PC-9 (cell line): ENCODE data around the gene ZNF385B. TPM values are rescaled to one million over a fixed set of nuclear protein-coding genes. Genes with fewer than 3 reads are reported as not detected.

Experiments used
- BruUV-seq: library from RNA; stranded (reverse); fragments of 400-500 nt; replicated peaks from 2 replicates; lab custom pipeline; 2021; lab: Mats Ljungman, UMichigan
- CTCF ChIA-PET: fragments of 300-600 bp; sonication (Branson Sonifier 250); formaldehyde crosslinking; loops from one replicate; lab custom pipeline; 2022; ENCODE audit warnings: antibody characterized with exemption; lab: Charles Lee
- POLR2A ChIA-PET: fragments of 300-600 bp; sonication (Branson Sonifier 250); formaldehyde crosslinking; loops from one replicate; lab custom pipeline; 2022; ENCODE audit warnings: antibody characterized with exemption; ENCODE audit not compliant: unreplicated experiment; lab: Charles Lee
- DNase-seq, 2 experiments: peaks; one replicate each; pipeline versions ENCODE4 v3.0.0 to v3.0.0-alpha.2; 2015 to 2022; ENCODE audit warnings: mixed read lengths in 1 of 2
- H2AFZ ChIP-seq: fragments of 200-600 bp; sonication (generic); 2 replicates; pipeline ENCODE4 v1.8.1; 2017; ENCODE audit warnings: antibody characterized with exemption
- H3F3A ChIP-seq: fragments of 200-600 bp; sonication (generic); 2 replicates; pipeline ENCODE4 v1.8.1; 2017; ENCODE audit warnings: antibody characterized with exemption, mild to moderate bottlenecking, low read depth; ENCODE audit not compliant: insufficient read depth
- H3K27ac ChIP-seq: fragments of 200-600 bp; sonication (generic); 2 replicates; pipeline ENCODE4 v1.6.1; 2016; ENCODE audit warnings: mixed run types
- H3K27me3 ChIP-seq: fragments of 200-600 bp; sonication (generic); 2 replicates; pipeline ENCODE4 v1.6.1; 2016; ENCODE audit warnings: low read depth, mixed run types; ENCODE audit not compliant: insufficient read depth
- H3K36me3 ChIP-seq: fragments of 200-600 bp; sonication (generic); 2 replicates; pipeline ENCODE4 v1.6.1; 2016; ENCODE audit warnings: low read depth, mixed run types
- H3K4me1 ChIP-seq: fragments of 200-600 bp; sonication (generic); replicated peaks from 2 replicates; pipeline ENCODE4 v1.6.1; 2016; ENCODE audit warnings: mixed run types; ENCODE audit not compliant: insufficient read depth
- H3K4me2 ChIP-seq: fragments of 200-600 bp; sonication (generic); 2 replicates; pipeline ENCODE4 v1.6.1; 2017; ENCODE audit warnings: mixed run types
- H3K4me3 ChIP-seq: fragments of 200-600 bp; sonication (generic); 2 replicates; pipeline ENCODE4 v1.6.1; 2016; ENCODE audit warnings: mixed run types
- H3K79me2 ChIP-seq: fragments of 200-600 bp; sonication (generic); 2 replicates; pipeline ENCODE4 v1.6.1; 2017; ENCODE audit warnings: low read depth, mixed run types
- H3K9me2 ChIP-seq: fragments of 200-600 bp; sonication (generic); 2 replicates; pipeline ENCODE4 v1.8.1; 2017; ENCODE audit warnings: mild to moderate bottlenecking; ENCODE audit not compliant: insufficient read depth
- H3K9me3 ChIP-seq: fragments of 200-600 bp; sonication (generic); 2 replicates; pipeline ENCODE4 v1.8.1; 2016; ENCODE audit warnings: low read depth; ENCODE audit not compliant: insufficient read depth
- H4K20me1 ChIP-seq: fragments of 200-600 bp; sonication (generic); 2 replicates; pipeline ENCODE4 v1.8.1; 2017; ENCODE audit not compliant: insufficient read depth
- CTCF ChIP-seq: fragments of 200-600 bp; sonication (generic); conservative IDR thresholded peaks from 2 replicates; pipeline ENCODE4 v1.6.1; 2017; ENCODE audit warnings: mixed run types, antibody characterized with exemption, mild to moderate bottlenecking, moderate library complexity
- EZH2 ChIP-seq: fragments of 200-600 bp; sonication (generic); IDR thresholded peaks from 2 replicates; pipeline ENCODE4 v1.8.0; 2017; ENCODE audit warnings: antibody characterized with exemption, low read depth
- intact Hi-C: fragments of 100-400 bp; cut with micrococcal nuclease; formaldehyde crosslinking; loops from one replicate; pipeline ENCODE4 v1.10.0; 2022; ENCODE audit not compliant: unreplicated experiment
- total RNA-seq: library from RNA; stranded (reverse); gene quantifications from 2 replicates; pipeline ENCODE4 v1.2.3, GENCODE V29; 2021

Gene ZNF385B
- total RNA-seq, 1 experiment from 2014 or later, result 4.1 TPM

GRCh38 chr2:179856205-179856604, 5.2 kb downstream of the ZNF385B start:
- H3K4me2 ChIP-seq, result no peak overlapping the region
- no peak overlapping the region for H3K27ac ChIP-seq
- no peak for DNase-seq
- H3K27me3 ChIP-seq, result peaks cover 16% of the 10 kb centered on the region
- no TSS peak for BruUV-seq
- POLR2A ChIA-PET, result no interaction called here
- 0 out of 2 replicates have a peak, but pooled peaks cover 4% of the 10 kb centered on the region for H3K4me1 ChIP-seq
- TF ChIP-seq CTCF, result no peak
- no peak for TF ChIP-seq EZH2
- no peaks in the 10 kb centered on the region for H3K9me3 ChIP-seq
- H3K36me3 ChIP-seq, result no peaks in the 10 kb centered on the region
- no peaks in the 10 kb centered on the region for H4K20me1 ChIP-seq
- intact Hi-C loops, result no loop called here
- no peak overlapping the region for H2AFZ ChIP-seq
- no peaks in the 10 kb centered on the region for H3F3A ChIP-seq
- CTCF ChIA-PET, result no interaction called here
- H3K4me3 ChIP-seq, result no peak overlapping the region
- 0 out of 2 replicates have a peak, but pooled peaks cover 3% of the 10 kb centered on the region for H3K9me2 ChIP-seq
- H3K79me2 ChIP-seq, result no peaks in the 10 kb centered on the region

- no peaks in the 10 kb centered on the region for H3K79me2 ChIP-seq
- H3K4me1 ChIP-seq, result 0 out of 2 replicates have a peak, but pooled peaks cover 4% of the 10 kb centered on the region
- CTCF ChIA-PET, result no interaction called here
- no peaks in the 10 kb centered on the region for H3K36me3 ChIP-seq
- POLR2A ChIA-PET, result no interaction called here
- H3F3A ChIP-seq, result no peaks in the 10 kb centered on the region
- no peak for DNase-seq
- H2AFZ ChIP-seq, result no peak overlapping the region
- H3K4me3 ChIP-seq, result no peak overlapping the region
- H3K27ac ChIP-seq, result no peak overlapping the region
- 0 out of 2 replicates have a peak, but pooled peaks cover 3% of the 10 kb centered on the region for H3K9me2 ChIP-seq
- H3K9me3 ChIP-seq, result no peaks in the 10 kb centered on the region
- intact Hi-C loops, result no loop called here
- peaks cover 12% of the 10 kb centered on the region for H3K27me3 ChIP-seq
- no peak overlapping the region for H3K4me2 ChIP-seq
- no peak for TF ChIP-seq EZH2
- TF ChIP-seq CTCF, result no peak
- no peaks in the 10 kb centered on the region for H4K20me1 ChIP-seq
- no TSS peak for BruUV-seq
These were observed 5.7 kb downstream of the ZNF385B start for GRCh38 chr2:179855673-179856072.

GRCh38 chr2:179854891-179855290, 6.5 kb downstream of the ZNF385B start:
- Histone ChIP-seq H3K79me2 (no peaks in the 10 kb centered on the region), H3K27ac (no peak overlapping the region), H3K9me3 (no peaks in the 10 kb centered on the region), H3K4me1 (no peaks in the 10 kb centered on the region), H3F3A (no peaks in the 10 kb centered on the region), H3K9me2 (0 out of 2 replicates have a peak, but pooled peaks cover 3% of the 10 kb centered on the region), H3K4me3 (no peak overlapping the region), H2AFZ (no peak overlapping the region), H3K36me3 (no peaks in the 10 kb centered on the region), H4K20me1 (no peaks in the 10 kb centered on the region), H3K27me3 (peaks cover 5% of the 10 kb centered on the region), H3K4me2 (no peak overlapping the region)
- intact Hi-C loops, result no loop called here
- no peak for DNase-seq
- no TSS peak for BruUV-seq
- CTCF ChIA-PET, result no interaction called here
- POLR2A ChIA-PET, result no interaction called here
- no peak for TF ChIP-seq CTCF
- TF ChIP-seq EZH2, result no peak
